Spleen (tissue), 13 donors: ENCODE measurements around the gene ST3GAL6. TPM values are rescaled to one million over a fixed set of nuclear protein-coding genes. Genes with fewer than 3 reads are reported as not detected.

ENCODE experiments used
- DNase-seq: peaks from one replicate; pipeline ENCODE4 v3.0.0-alpha.2; 2020
- H3K27ac ChIP-seq, 8 donors: fragments of 200-600 bp; sonication (generic) in 7 of 8; 1 replicate in 4 of 8; 2 replicates in 4 of 8; pipeline versions ENCODE4 v1.5.0 to v1.8.0; 2016 to 2021; ENCODE audit warnings: inconsistent platforms in 4 of 8, mild to moderate bottlenecking in 4 of 8, moderate library complexity in 1 of 8
- H3K27me3 ChIP-seq, 7 donors: fragments of 200-600 bp; sonication (generic) in 6 of 7; replicated peaks in 1 of 7; 1 replicate in 4 of 7; 2 replicates in 3 of 7; pipeline versions ENCODE4 v1.5.0 to v1.8.0; 2016 to 2021; ENCODE audit warnings: inconsistent platforms in 3 of 7, mild to moderate bottlenecking in 1 of 7
- H3K36me3 ChIP-seq, 6 donors: fragments of 200-600 bp; sonication (generic) in 5 of 6; 1 replicate in 4 of 6; 2 replicates in 2 of 6; pipeline versions ENCODE4 v1.5.0 to v1.8.0; 2016 to 2021; ENCODE audit warnings: inconsistent platforms in 2 of 6
- H3K4me1 ChIP-seq, 6 donors: fragments of 200-600 bp; sonication (generic) in 5 of 6; 1 replicate in 3 of 6; 2 replicates in 3 of 6; pipeline versions ENCODE4 v1.5.0 to v1.8.0; 2016 to 2021; ENCODE audit warnings: inconsistent platforms in 3 of 6
- H3K4me3 ChIP-seq, 8 donors: fragments of 200-600 bp; sonication (generic) in 7 of 8; 1 replicate in 4 of 8; 2 replicates in 4 of 8; pipeline versions ENCODE4 v1.5.0 to v1.8.0; 2016 to 2021; ENCODE audit warnings: inconsistent platforms in 4 of 8, mild to moderate bottlenecking in 4 of 8, moderate library complexity in 2 of 8
- H3K9me3 ChIP-seq, 8 donors: fragments of 200-600 bp; sonication (generic) in 7 of 8; 1 replicate in 4 of 8; 2 replicates in 4 of 8; pipeline versions ENCODE4 v1.5.0 to v1.8.0; 2016 to 2021; ENCODE audit warnings: inconsistent platforms in 4 of 8
- CTCF ChIP-seq, 11 experiments: fragments of 200-600 bp in 7 of 11; fragments of 450-650 bp in 4 of 11; sonication (generic) in 4 of 11; IDR thresholded peaks in 8 of 11; conservative IDR thresholded peaks in 3 of 11; 1 replicate in 7 of 11; 2 replicates in 4 of 11; pipeline versions ENCODE4 v1.4.0 to v1.8.0; 2016 to 2021; ENCODE audit warnings: antibody characterized with exemption in 11 of 11, inconsistent platforms in 4 of 11, mild to moderate bottlenecking in 1 of 11
- POLR2A ChIP-seq, 3 donors: fragments of 450-650 bp; IDR thresholded peaks; one replicate each; pipeline ENCODE4 v1.5.1; 2017; ENCODE audit warnings: antibody characterized with exemption in 3 of 3, mild to moderate bottlenecking in 1 of 3
- POLR2AphosphoS5 ChIP-seq, 3 donors: sonication (generic); formaldehyde crosslinking; IDR thresholded peaks; one replicate each; pipeline ENCODE4 v1.5.1; 2017; ENCODE audit warnings: antibody characterized with exemption in 3 of 3
- WGBS, 5 donors: extraction: QIAGEN DNeasy Blood & Tissue Kit in 3 of 5; methylation state at CpG; one replicate each; pipeline versions ENCODE4 v1.1.5 to v1.1.7; 2013 to 2018; 5-methylcytosine and 5-hydroxymethylcytosine counted together
- intact Hi-C: fragments of 100-400 bp; cut with DNase I; formaldehyde crosslinking; loops from one replicate; pipeline ENCODE4 v1.15.0; 2023; ENCODE audit warnings: low total_unique reads
- long read RNA-seq, 2 donors: transcript quantifications; one replicate each; lab custom pipeline, GENCODE V29; 2026
- polyA plus RNA-seq, 3 donors: library from polyadenylated mRNA; stranded (reverse); fragments of 200-250 nt; gene quantifications; one replicate each; pipeline ENCODE4 v1.2.1, GENCODE V29; 2013
- total RNA-seq, 7 donors: library from RNA; depleted of rRNA in 3 of 7; stranded (reverse); fragments of >200 nt in 3 of 7; fragmentation: NEBNext Ultra II Directional in 4 of 7; extraction: Animal tissue kit (Norgen Biotek cat#: 25700) in 4 of 7; gene quantifications; one replicate each; pipeline versions ENCODE4 v1.1.0 to v1.2.1, GENCODE V29; 2016 to 2021
- donor health status: healthy with polysubstance abuse.
- donor health status: DM: no; HTN: no; CAD: no; lungs with moderate emphysema.
- donor health status: DM: no; HTN: no; CAD: no.
- donor health status: Bipolar disorder and iron deficiency.
- donor health status: healthy.
- donor health status: DM: no; HTN: no; CAD: no.
- donor health status: DM: yes; HTN: yes; CAD: no.

ST3GAL6 gene
- total RNA-seq, result 10 to 100 TPM in 3 of 7 donors, 1 to 10 TPM in 4; 6.9 to 16.8 (median 9.9) TPM
- polyA plus RNA-seq, result 1 to 10 TPM; 2.5 to 7.2 (median 5.4) TPM
- long read RNA-seq, donor 1, partial matches to known transcripts, result 10 of 10 reads
- long read RNA-seq, donor 1, other reads (novel, unspliced or antisense), result 0 of 10 reads
- long read RNA-seq, donor 2, partial matches to known transcripts, result 9 of 9 reads
- long read RNA-seq, donor 2, other reads (novel, unspliced or antisense), result 0 of 9 reads

GRCh38 chr3:98763076-98763475 lies at the start of gene ST3GAL6:
Gene ST3GAL6, plus strand, starts transcription at chr3:98763340. Its CDS starts 5,101 bp downstream, at chr3:98768441.
- H3K36me3 ChIP-seq, result no peaks in the 10 kb centered on the region
- H3K4me1 ChIP-seq, result peaks cover 0 to 61% (median 33%) of the 10 kb centered on the region in 6 donors
- peak; percentile 76 for DNase-seq
- intact Hi-C loops, result no loop called here
- H3K27me3 ChIP-seq, result no peaks in the 10 kb centered on the region
- no peak for TF ChIP-seq CTCF (IDR thresholded peaks at IDR 0.05 in 8 of 11, conservative IDR thresholded peaks at IDR 0.05 in 3 of 11)
- no peak for TF ChIP-seq POLR2A (IDR thresholded peaks at IDR 0.05)
- TF ChIP-seq POLR2AphosphoS5 (IDR thresholded peaks at IDR 0.05), result peak in 1 of 3 donors; percentile 70
- H3K9me3 ChIP-seq, result no peaks in the 10 kb centered on the region
- 10 to 23% (median 16%) methylated on average over 1 of the region's 1 CpG for WGBS, 5 donors
- peak within 1 kb of the TSS in 6 of 8 donors; percentile 17 to 50 (median 24) for H3K4me3 ChIP-seq
- H3K27ac ChIP-seq, result peak within 1 kb of the TSS in 7 of 8 donors; percentile 51 to 89 (median 81)

GRCh38 chr3:98713984-98714383 lies 49.2 kb upstream of the ST3GAL6 start:
- TF ChIP-seq POLR2AphosphoS5 (IDR thresholded peaks at IDR 0.05), result no peak
- no peak for TF ChIP-seq POLR2A (IDR thresholded peaks at IDR 0.05)
- no peak for TF ChIP-seq CTCF (IDR thresholded peaks at IDR 0.05 in 8 of 11, conservative IDR thresholded peaks at IDR 0.05 in 3 of 11)
- no peaks in the 10 kb centered on the region for H3K9me3 ChIP-seq
- WGBS, 5 donors, result 54 to 81% (median 61%) methylated on average over 3 of the region's 3 CpGs
- H3K4me1 ChIP-seq, result no peaks in the 10 kb centered on the region
- H3K27me3 ChIP-seq, result no peaks in the 10 kb centered on the region
- no peak overlapping the region for H3K27ac ChIP-seq
- no peak overlapping the region for H3K4me3 ChIP-seq
- no peak for DNase-seq
- H3K36me3 ChIP-seq, result no peaks in the 10 kb centered on the region
- intact Hi-C loops, result no loop called here

- TF ChIP-seq CTCF (IDR thresholded peaks at IDR 0.05 in 8 of 11, conservative IDR thresholded peaks at IDR 0.05 in 3 of 11) (no peak), POLR2A (IDR thresholded peaks at IDR 0.05) (no peak), POLR2AphosphoS5 (IDR thresholded peaks at IDR 0.05) (no peak)
- intact Hi-C loops, result no loop called here
These were observed 45.6 kb upstream of the ST3GAL6 start for GRCh38 chr3:98717584-98717983.

GRCh38 chr3:98718730-98719129 lies 44.4 kb upstream of the ST3GAL6 start:
- WGBS, 5 donors, result 43 to 66% (median 50%) methylated on average over 1 of the region's 1 CpG
- intact Hi-C loops, result no loop called here
- Histone ChIP-seq H3K4me3 (no peak overlapping the region), H3K27me3 (peaks cover 0 to 4% (median 0%) of the 10 kb centered on the region in 7 donors), H3K4me1 (no peaks in the 10 kb centered on the region), H3K27ac (no peak overlapping the region), H3K9me3 (no peaks in the 10 kb centered on the region), H3K36me3 (no peaks in the 10 kb centered on the region)
- TF ChIP-seq POLR2AphosphoS5 (IDR thresholded peaks at IDR 0.05) (no peak), POLR2A (IDR thresholded peaks at IDR 0.05) (no peak), CTCF (IDR thresholded peaks at IDR 0.05 in 8 of 11, conservative IDR thresholded peaks at IDR 0.05 in 3 of 11) (no peak)
- DNase-seq, result no peak

More at GRCh38 chr3:98717584-98717983, 45.6 kb upstream of the ST3GAL6 start:
- Histone ChIP-seq H3K27ac (no peak overlapping the region), H3K36me3 (no peaks in the 10 kb centered on the region), H3K4me1 (no peaks in the 10 kb centered on the region), H3K4me3 (no peak overlapping the region), H3K9me3 (no peaks in the 10 kb centered on the region), H3K27me3 (no peaks in the 10 kb centered on the region)
- no peak for DNase-seq
- WGBS, 5 donors, result 65 to 86% (median 82%) methylated on average over 2 of the region's 2 CpGs
